ENCODE data around the gene CTNNBL1. TPM values are rescaled to one million over a fixed set of nuclear protein-coding genes. Genes with fewer than 3 reads are reported as not detected.

The CTNNBL1 gene
- total RNA-seq, 1 experiment from 2014 or later = 55.4 TPM

GRCh38 chr20:37852666-37853065 lies 158.8 kb downstream of the CTNNBL1 start:
- ChIA-PET RAD21 (ENCODE audit: low non-redundant PET in 1 of 2, low total read pairs in 2 of 2, uncharacterized antibody in 2 of 2, unreplicated experiment in 2 of 2) (no interaction called here), POLR2A (no interaction called here), CTCF (no interaction called here)
- no TSS peak for BruUV-seq (replicated peaks)
- no peak overlapping the region for H3K9ac ChIP-seq (ENCODE audit: low read length)
- H3K27ac ChIP-seq (ENCODE audit: low read depth, low read length) = no peak overlapping the region
- no peaks in the 10 kb centered on the region for H3K79me2 ChIP-seq (ENCODE audit: insufficient read depth, low read length)
- no peak for ATAC-seq
- intact Hi-C loops (cut with micrococcal nuclease) = no loop called here
- no peaks in the 10 kb centered on the region for H3K9me3 ChIP-seq (ENCODE audit: control insufficient read depth in 1 of 2, insufficient read depth in 1 of 2, low read depth in 1 of 2, low read length in 2 of 2)
- H2AFZ ChIP-seq (ENCODE audit: low read depth, low read length, poor library complexity, severe bottlenecking) = no peak overlapping the region
- H3K27me3 ChIP-seq (ENCODE audit: insufficient read depth, low read length) = no peaks in the 10 kb centered on the region
- H3K36me3 ChIP-seq (ENCODE audit: control insufficient read depth in 1 of 2, insufficient read depth in 2 of 2, low read length in 2 of 2) = peaks cover 0 to 4% of the 10 kb centered on the region in 2 experiments; a peak in 1 of 4 replicates
- H3K4me1 ChIP-seq (ENCODE audit: control insufficient read depth in 1 of 2, insufficient read depth in 2 of 2, low read length in 2 of 2) = no peaks in the 10 kb centered on the region
- DNase-seq (ENCODE audit: low read depth, low spot score) = no peak
- H3K4me3 ChIP-seq (replicated peaks in 1 of 2; ENCODE audit: low read depth in 1 of 2, low read length in 2 of 2) = no peak overlapping the region
- no peak for TF ChIP-seq SIN3A (IDR thresholded peaks at IDR 0.05; ENCODE audit: low read depth)
- no peak for TF ChIP-seq EZH2phosphoT487 (IDR thresholded peaks at IDR 0.05; ENCODE audit: borderline replicate concordance)
- H4K20me1 ChIP-seq (ENCODE audit: insufficient read depth) = no peaks in the 10 kb centered on the region
- no peak overlapping the region for H3K4me2 ChIP-seq (ENCODE audit: low read length)
- H3K9me2 ChIP-seq (ENCODE audit: insufficient read depth) = no peaks in the 10 kb centered on the region

GRCh38 chr20:37853823-37854375 lies 160.1 kb downstream of the CTNNBL1 start:
- CTCF ChIA-PET = no interaction called here
- no peak overlapping the region for H3K9ac ChIP-seq (ENCODE audit: low read length)
- RAD21 ChIA-PET (ENCODE audit: low non-redundant PET in 1 of 2, low total read pairs in 2 of 2, uncharacterized antibody in 2 of 2, unreplicated experiment in 2 of 2) = interaction anchor here in 1 of 2 experiments (0.7 kb wide), 1 partner anchor 372 kb away, joined by 4 read pairs; no protein-coding TSS in a partner anchor
- H3K9me3 ChIP-seq (ENCODE audit: control insufficient read depth in 1 of 2, insufficient read depth in 1 of 2, low read depth in 1 of 2, low read length in 2 of 2) = no peaks in the 10 kb centered on the region
- H3K9me2 ChIP-seq (ENCODE audit: insufficient read depth) = no peaks in the 10 kb centered on the region
- no peaks in the 10 kb centered on the region for H3K27me3 ChIP-seq (ENCODE audit: insufficient read depth, low read length)
- DNase-seq (ENCODE audit: low read depth, low spot score) (no peak), ATAC-seq (no peak)
- no peak overlapping the region for H3K27ac ChIP-seq (ENCODE audit: low read depth, low read length)
- no peak overlapping the region for H3K4me2 ChIP-seq (ENCODE audit: low read length)
- no TSS peak for BruUV-seq (replicated peaks)
- H3K4me1 ChIP-seq (ENCODE audit: control insufficient read depth in 1 of 2, insufficient read depth in 2 of 2, low read length in 2 of 2) = no peaks in the 10 kb centered on the region
- no peak overlapping the region for H3K4me3 ChIP-seq (replicated peaks in 1 of 2; ENCODE audit: low read depth in 1 of 2, low read length in 2 of 2)
- intact Hi-C loops (cut with micrococcal nuclease) = no loop called here
- POLR2A ChIA-PET = no interaction called here
- H2AFZ ChIP-seq (ENCODE audit: low read depth, low read length, poor library complexity, severe bottlenecking) = no peak overlapping the region
- no peaks in the 10 kb centered on the region for H4K20me1 ChIP-seq (ENCODE audit: insufficient read depth)
- peaks cover 0 to 4% of the 10 kb centered on the region in 2 experiments; a peak in 1 of 4 replicates for H3K36me3 ChIP-seq (ENCODE audit: control insufficient read depth in 1 of 2, insufficient read depth in 2 of 2, low read length in 2 of 2)
- H3K79me2 ChIP-seq (ENCODE audit: insufficient read depth, low read length) = no peaks in the 10 kb centered on the region
- TF ChIP-seq SRF (IDR thresholded peaks at IDR 0.05; ENCODE audit: low read depth) = no peak
- TF ChIP-seq EGR1 (IDR thresholded peaks at IDR 0.05; ENCODE audit: low read depth) = no peak
- TF ChIP-seq CTCF (IDR thresholded peaks at IDR 0.05 in 2 of 3, conservative IDR thresholded peaks at IDR 0.05 in 1 of 3; ENCODE audit: borderline replicate concordance in 1 of 3, insufficient read depth in 1 of 3, low read depth in 2 of 3, low read length in 2 of 3) = no peak
- no peak for TF ChIP-seq SP1 (IDR thresholded peaks at IDR 0.05; ENCODE audit: low read depth)
- no peak for TF ChIP-seq ATF3 (IDR thresholded peaks at IDR 0.05)
- no peak for TF ChIP-seq CEBPB (IDR thresholded peaks at IDR 0.05; ENCODE audit: low read depth)
- TF ChIP-seq FOSL1 (IDR thresholded peaks at IDR 0.05; ENCODE audit: low read depth) = no peak
- no peak for TF ChIP-seq MAX (IDR thresholded peaks at IDR 0.05)
- no peak for TF ChIP-seq POLR2A (IDR thresholded peaks at IDR 0.05; ENCODE audit: borderline replicate concordance, extremely low read depth, insufficient read depth, insufficient read length)
- no peak for TF ChIP-seq SIN3A (IDR thresholded peaks at IDR 0.05; ENCODE audit: low read depth)
- no peak for TF ChIP-seq ZFX (IDR thresholded peaks at IDR 0.05)
- TF ChIP-seq CBX3 (IDR thresholded peaks at IDR 0.05; ENCODE audit: low read depth) = no peak
- TF ChIP-seq ZNF274 (IDR thresholded peaks at IDR 0.05; ENCODE audit: low read depth, low read length) = no peak
- no peak for TF ChIP-seq POLR2AphosphoS5 (IDR thresholded peaks at IDR 0.05; ENCODE audit: low read depth, low read length)
- no peak for TF ChIP-seq ELF1 (IDR thresholded peaks at IDR 0.05; ENCODE audit: borderline replicate concordance, low read depth)
- no peak for TF ChIP-seq EZH2 (IDR thresholded peaks at IDR 0.05)
- no peak for TF ChIP-seq JUND (IDR thresholded peaks at IDR 0.05)
- TF ChIP-seq TCF7L2 (IDR thresholded peaks at IDR 0.05; ENCODE audit: borderline replicate concordance, extremely low read depth, insufficient read depth, insufficient read length) = no peak
- TF ChIP-seq YY1 (IDR thresholded peaks at IDR 0.05; ENCODE audit: extremely low read depth, insufficient replicate concordance, low read depth, low read length) = no peak

All from HCT116 (cell line).